ENCODE results near the gene EPOP.

DNA sequence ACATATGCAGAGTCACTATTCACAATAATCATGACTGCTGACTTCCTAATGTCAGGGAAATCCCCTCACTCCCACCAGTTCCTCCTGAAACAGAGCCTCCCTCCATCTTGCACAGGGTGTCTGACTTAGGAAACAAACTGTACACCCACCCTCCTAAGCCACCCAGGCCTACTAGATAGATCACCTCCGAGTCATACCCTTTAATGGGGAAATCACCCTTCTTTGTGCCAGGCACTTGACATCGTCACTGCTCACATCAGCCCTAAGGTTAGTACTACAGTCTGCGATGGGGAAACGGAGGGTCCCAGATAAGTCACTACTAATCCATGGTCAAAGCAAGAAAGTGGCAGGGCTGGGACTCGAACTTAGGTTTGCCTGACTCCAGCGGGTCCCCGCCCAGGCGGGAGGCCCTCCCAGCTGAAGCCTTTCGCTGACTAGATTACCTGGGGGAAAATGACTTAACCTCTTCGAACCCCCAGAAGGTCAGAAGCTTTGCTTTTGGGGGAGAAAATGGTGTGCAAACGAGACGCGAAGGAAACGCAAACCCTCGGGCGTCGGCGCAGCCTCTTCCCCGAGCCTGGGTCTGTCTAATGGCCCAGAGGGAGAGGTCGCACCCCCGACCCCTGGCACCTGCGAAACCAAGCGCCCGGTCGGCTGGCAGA is 26.9 kb upstream of the EPOP start:
- TF ChIP-seq POLR2AphosphoS5 (IDR thresholded peaks at IDR 0.05; ENCODE audit: low read depth, low read length) (peak; percentile 6; the same call in 1 of the 2 replicates), CREM (IDR thresholded peaks at IDR 0.05) (no peak), CREM (CRISPR knock-in tag; IDR thresholded peaks at IDR 0.05) (no peak), RXRA (CRISPR knock-in tag; IDR thresholded peaks at IDR 0.05) (0 out of 2 replicates have a peak, but pooled peaks have one; percentile 28), KLF13 (CRISPR knock-in tag; IDR thresholded peaks at IDR 0.05) (no peak), POLR2A (IDR thresholded peaks at IDR 0.05; ENCODE audit: insufficient read depth in 1 of 2, low read depth in 2 of 2, low read length in 2 of 2) (peak in 1 of 2 experiments; percentile 6; a peak in 1 of 4 replicates), NFE2L1 (CRISPR knock-in tag; IDR thresholded peaks at IDR 0.05; ENCODE audit: borderline replicate concordance) (no peak), HNRNPUL1 (IDR thresholded peaks at IDR 0.05; ENCODE audit: low read depth, low read length) (no peak), TAF1 (CRISPR knock-in tag; IDR thresholded peaks at IDR 0.05) (0 out of 2 replicates have a peak, but pooled peaks have one; percentile 12), ESRRA (CRISPR knock-in tag; IDR thresholded peaks at IDR 0.05; ENCODE audit: low read depth) (no peak), ZNF121 (CRISPR knock-in tag; IDR thresholded peaks at IDR 0.05) (no peak)
- TF ChIP-seq, protein P1, sequence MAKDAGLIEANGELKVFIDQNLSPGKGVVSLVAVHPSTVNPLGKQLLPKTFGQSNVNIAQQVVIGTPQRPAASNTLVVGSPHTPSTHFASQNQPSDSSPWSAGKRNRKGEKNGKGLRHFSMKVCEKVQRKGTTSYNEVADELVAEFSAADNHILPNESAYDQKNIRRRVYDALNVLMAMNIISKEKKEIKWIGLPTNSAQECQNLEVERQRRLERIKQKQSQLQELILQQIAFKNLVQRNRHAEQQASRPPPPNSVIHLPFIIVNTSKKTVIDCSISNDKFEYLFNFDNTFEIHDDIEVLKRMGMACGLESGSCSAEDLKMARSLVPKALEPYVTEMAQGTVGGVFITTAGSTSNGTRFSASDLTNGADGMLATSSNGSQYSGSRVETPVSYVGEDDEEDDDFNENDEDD (CRISPR knock-in tag; IDR thresholded peaks at IDR 0.05; ENCODE audit: borderline replicate concordance) = no peak
- TF ChIP-seq, protein P2, sequence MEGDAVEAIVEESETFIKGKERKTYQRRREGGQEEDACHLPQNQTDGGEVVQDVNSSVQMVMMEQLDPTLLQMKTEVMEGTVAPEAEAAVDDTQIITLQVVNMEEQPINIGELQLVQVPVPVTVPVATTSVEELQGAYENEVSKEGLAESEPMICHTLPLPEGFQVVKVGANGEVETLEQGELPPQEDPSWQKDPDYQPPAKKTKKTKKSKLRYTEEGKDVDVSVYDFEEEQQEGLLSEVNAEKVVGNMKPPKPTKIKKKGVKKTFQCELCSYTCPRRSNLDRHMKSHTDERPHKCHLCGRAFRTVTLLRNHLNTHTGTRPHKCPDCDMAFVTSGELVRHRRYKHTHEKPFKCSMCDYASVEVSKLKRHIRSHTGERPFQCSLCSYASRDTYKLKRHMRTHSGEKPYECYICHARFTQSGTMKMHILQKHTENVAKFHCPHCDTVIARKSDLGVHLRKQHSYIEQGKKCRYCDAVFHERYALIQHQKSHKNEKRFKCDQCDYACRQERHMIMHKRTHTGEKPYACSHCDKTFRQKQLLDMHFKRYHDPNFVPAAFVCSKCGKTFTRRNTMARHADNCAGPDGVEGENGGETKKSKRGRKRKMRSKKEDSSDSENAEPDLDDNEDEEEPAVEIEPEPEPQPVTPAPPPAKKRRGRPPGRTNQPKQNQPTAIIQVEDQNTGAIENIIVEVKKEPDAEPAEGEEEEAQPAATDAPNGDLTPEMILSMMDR (CRISPR knock-in tag; IDR thresholded peaks at IDR 0.05) = no peak
- TF ChIP-seq, protein P3, sequence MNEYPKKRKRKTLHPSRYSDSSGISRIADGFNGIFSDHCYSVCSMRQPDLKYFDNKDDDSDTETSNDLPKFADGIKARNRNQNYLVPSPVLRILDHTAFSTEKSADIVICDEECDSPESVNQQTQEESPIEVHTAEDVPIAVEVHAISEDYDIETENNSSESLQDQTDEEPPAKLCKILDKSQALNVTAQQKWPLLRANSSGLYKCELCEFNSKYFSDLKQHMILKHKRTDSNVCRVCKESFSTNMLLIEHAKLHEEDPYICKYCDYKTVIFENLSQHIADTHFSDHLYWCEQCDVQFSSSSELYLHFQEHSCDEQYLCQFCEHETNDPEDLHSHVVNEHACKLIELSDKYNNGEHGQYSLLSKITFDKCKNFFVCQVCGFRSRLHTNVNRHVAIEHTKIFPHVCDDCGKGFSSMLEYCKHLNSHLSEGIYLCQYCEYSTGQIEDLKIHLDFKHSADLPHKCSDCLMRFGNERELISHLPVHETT (CRISPR knock-in tag; conservative IDR thresholded peaks at IDR 0.05) = no peak
